Esophagus squamous epithelium (tissue), 5 donors: ENCODE results near the gene CCDC197. TPM values are rescaled to one million over a fixed set of nuclear protein-coding genes. Genes with fewer than 3 reads are reported as not detected.

Experiments used
- DNase-seq: peaks from one replicate; lab custom pipeline; 2025; lab: John Stamatoyannopoulos, UW
- H3K27ac ChIP-seq, 4 donors: fragments of 200-600 bp; sonication (generic); one replicate each; pipeline ENCODE4 v1.5.1; 2016 to 2019; ENCODE audit warnings: mild to moderate bottlenecking in 1 of 4
- H3K27me3 ChIP-seq, 4 donors: fragments of 200-600 bp; sonication (generic); 1 replicate in 3 of 4; 2 replicates in 1 of 4; pipeline versions ENCODE4 v1.5.1 to v1.6.0; 2017 to 2021; ENCODE audit warnings: antibody characterized with exemption in 1 of 4
- H3K36me3 ChIP-seq, 3 donors: fragments of 200-600 bp; sonication (generic); one replicate each; pipeline ENCODE4 v1.5.1; 2016 to 2019
- H3K4me1 ChIP-seq, 3 donors: fragments of 200-600 bp; sonication (generic); one replicate each; pipeline ENCODE4 v1.5.1; 2017 to 2019
- H3K4me3 ChIP-seq, 4 donors: fragments of 200-600 bp; sonication (generic); 1 replicate in 3 of 4; 2 replicates in 1 of 4; pipeline ENCODE4 v1.5.1; 2016 to 2019; ENCODE audit warnings: mild to moderate bottlenecking in 2 of 4, moderate library complexity in 1 of 4
- H3K9me3 ChIP-seq, 3 donors: fragments of 200-600 bp; sonication (generic); one replicate each; pipeline ENCODE4 v1.5.1; 2016 to 2019
- POLR2A ChIP-seq, 4 donors: fragments of 450-650 bp; IDR thresholded peaks; one replicate each; pipeline ENCODE4 v1.6.1; 2017; ENCODE audit warnings: antibody characterized with exemption in 4 of 4, mild to moderate bottlenecking in 4 of 4, moderate library complexity in 3 of 4
- WGBS, 2 donors: methylation state at CpG; one replicate each; pipeline ENCODE4 v1.1.5; 2018; 5-methylcytosine and 5-hydroxymethylcytosine counted together
- intact Hi-C: fragments of 100-400 bp; cut with DNase I; formaldehyde crosslinking; loops from one replicate; pipeline ENCODE4 v1.15.0; 2022
- total RNA-seq, 4 donors: library from RNA; depleted of rRNA; stranded (reverse); fragments of >200 nt; gene quantifications; one replicate each; pipeline ENCODE4 v1.1.0, GENCODE V29; 2016
- TF ChIP-seq, protein P1 (sequence below), 6 experiments: fragments of 450-650 bp in 4 of 6; fragments of 200-600 bp in 2 of 6; sonication (generic) in 2 of 6; IDR thresholded peaks; one replicate each; pipeline ENCODE4 v1.5.1; 2016 to 2019; ENCODE audit warnings: antibody characterized with exemption in 6 of 6, mild to moderate bottlenecking in 4 of 6, moderate library complexity in 4 of 6
- donor health status: DM: yes; HTN: yes; CAD: no.

CCDC197 gene
- total RNA-seq, 4 donors from 2014 or later = not detected

DNA sequence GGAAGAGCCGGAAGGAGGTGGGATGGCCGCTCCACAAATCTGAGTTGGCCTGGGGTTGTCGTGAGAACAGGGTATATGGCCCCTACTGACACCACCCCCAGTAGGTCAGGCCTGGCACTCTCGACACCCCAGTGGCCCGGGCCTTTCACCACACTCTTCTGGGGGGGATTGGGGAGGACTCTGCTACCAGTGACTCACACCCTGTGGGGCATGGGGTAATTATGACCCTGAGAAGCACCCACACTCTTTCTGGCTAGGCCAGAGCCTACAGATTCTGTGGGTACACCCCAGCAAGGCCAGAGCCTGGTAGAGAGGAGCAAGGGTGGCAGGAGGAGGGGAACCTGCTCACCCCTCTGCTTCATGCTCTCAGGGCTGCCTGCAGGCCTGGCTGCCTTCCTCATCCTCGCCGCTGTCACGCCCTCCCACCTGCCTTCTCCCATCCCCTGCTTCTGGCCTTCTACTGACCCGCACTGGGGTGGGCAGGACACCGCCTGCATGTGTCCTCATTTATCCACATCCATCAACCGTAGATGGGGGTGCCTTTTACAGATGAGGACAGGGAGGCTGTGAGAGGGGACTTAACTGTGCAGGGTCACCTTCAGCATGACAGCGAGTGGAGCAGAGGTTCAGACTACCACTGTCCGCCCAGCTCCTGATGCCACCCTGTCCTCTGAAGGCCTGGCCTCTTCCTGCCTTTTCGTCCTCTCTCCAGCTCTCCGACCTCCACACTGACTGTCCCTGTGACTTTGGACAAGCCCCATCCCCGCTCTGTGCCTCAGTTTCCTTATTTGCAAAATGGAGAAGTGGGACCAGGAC is 39.1 kb upstream of the CCDC197 start:
- Histone ChIP-seq H3K27me3 (peaks cover 0 to 14% (median 0%) of the 10 kb centered on the region in 4 donors), H3K27ac (peak overlapping the region in 3 of 4 donors; percentile 50 to 88 (median 84)), H3K36me3 (no peaks in the 10 kb centered on the region), H3K4me1 (peaks cover 14 to 81% (median 40%) of the 10 kb centered on the region in 3 donors), H3K9me3 (no peaks in the 10 kb centered on the region), H3K4me3 (no peak overlapping the region)
- DNase-seq = no peak
- 89 to 92% methylated on average over 13 to 15 of the region's 16 CpGs for WGBS, 2 donors
- intact Hi-C loops = no loop called here
- TF ChIP-seq, protein P1, sequence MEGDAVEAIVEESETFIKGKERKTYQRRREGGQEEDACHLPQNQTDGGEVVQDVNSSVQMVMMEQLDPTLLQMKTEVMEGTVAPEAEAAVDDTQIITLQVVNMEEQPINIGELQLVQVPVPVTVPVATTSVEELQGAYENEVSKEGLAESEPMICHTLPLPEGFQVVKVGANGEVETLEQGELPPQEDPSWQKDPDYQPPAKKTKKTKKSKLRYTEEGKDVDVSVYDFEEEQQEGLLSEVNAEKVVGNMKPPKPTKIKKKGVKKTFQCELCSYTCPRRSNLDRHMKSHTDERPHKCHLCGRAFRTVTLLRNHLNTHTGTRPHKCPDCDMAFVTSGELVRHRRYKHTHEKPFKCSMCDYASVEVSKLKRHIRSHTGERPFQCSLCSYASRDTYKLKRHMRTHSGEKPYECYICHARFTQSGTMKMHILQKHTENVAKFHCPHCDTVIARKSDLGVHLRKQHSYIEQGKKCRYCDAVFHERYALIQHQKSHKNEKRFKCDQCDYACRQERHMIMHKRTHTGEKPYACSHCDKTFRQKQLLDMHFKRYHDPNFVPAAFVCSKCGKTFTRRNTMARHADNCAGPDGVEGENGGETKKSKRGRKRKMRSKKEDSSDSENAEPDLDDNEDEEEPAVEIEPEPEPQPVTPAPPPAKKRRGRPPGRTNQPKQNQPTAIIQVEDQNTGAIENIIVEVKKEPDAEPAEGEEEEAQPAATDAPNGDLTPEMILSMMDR (IDR thresholded peaks at IDR 0.05) = no peak
- no peak for TF ChIP-seq POLR2A (IDR thresholded peaks at IDR 0.05)

DNA sequence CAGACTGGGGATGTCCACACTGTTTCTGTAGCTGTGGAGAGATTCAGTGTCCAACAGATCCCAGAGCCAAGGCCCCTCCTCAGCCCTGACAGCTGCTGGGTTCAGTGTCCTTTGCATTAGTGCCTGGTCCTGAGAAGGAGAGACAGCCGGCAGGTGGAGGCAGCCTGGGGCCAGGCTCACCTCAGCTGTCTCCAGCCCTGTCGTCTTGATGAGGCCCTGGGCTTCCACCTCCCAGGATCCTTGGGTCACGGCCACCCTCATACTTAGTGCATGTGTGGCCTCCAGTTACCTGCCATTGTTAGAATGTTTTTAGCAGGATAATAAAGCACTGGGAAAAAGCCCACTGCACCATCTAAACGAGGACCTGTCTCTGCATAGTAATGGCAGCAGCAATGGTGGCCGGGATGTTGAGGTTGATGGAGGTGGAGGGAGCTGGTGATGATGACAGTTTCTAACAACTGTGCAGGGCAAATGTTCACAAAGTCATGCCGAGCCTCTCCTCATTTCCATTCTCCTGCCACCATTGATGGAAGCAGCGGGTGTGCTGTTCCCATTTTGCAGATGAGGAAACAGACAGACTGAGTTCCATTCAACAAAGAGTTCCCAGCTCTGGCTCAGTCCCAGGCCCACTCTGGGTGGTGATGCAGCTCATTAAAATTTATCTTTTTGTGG is 38.4 kb upstream of the CCDC197 start:
- DNase-seq = no peak
- Histone ChIP-seq H3K4me3 (no peak overlapping the region), H3K27me3 (peaks cover 0 to 8% (median 0%) of the 10 kb centered on the region in 4 donors), H3K27ac (peak overlapping the region; percentile 61 to 88 (median 74)), H3K4me1 (peaks cover 14 to 83% (median 40%) of the 10 kb centered on the region in 3 donors), H3K9me3 (no peaks in the 10 kb centered on the region), H3K36me3 (no peaks in the 10 kb centered on the region)
- intact Hi-C loops = no loop called here
- TF ChIP-seq, protein P1 (IDR thresholded peaks at IDR 0.05) = no peak
- TF ChIP-seq POLR2A (IDR thresholded peaks at IDR 0.05) = no peak
- WGBS, 2 donors = 62 to 84% methylated on average over 3 to 4 of the region's 7 CpGs

DNA sequence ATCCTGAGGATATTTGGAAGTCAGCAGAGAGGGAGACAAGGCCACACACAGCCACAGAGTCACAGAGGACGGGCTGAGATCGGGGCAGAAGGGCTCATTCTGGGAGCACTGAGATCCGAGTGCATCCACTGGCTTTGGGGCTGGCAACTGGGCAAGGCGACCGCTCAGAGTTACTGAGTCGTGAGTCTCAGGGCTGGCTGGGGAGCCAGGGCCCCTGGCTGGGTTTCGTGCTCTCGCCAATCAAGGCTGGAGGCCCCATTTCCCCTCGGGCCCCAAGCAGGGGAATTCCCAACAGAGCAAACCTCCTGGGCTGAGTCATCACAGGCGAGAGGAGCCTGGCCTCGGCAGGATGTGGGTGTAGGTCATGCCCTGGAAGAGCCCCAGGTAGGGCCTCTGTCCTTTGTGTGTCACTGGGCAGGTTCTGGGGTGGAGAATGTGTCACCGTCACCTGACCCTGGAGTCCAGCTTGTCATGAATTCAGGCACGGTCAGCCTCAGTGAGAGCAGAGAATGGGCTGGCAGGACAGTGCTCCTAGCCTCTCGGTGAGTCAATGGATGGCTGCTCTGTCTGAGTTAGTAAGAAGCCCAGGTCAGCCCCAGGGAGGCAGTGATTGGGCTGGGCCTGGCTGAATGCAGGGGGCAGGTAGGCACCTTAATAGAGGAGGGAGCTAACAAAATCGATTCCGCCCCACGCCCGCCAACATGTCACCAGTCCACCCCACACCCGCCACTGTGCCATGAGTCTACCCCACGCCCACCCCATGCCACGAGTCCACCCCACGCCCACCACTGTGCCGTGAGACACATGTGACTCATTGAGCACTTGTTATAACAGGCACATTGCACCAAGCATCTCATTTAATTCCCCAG is 37.6 kb upstream of the CCDC197 start:
- peaks cover 14 to 90% (median 43%) of the 10 kb centered on the region in 3 donors for H3K4me1 ChIP-seq
- peak overlapping the region in 1 of 4 donors; percentile 12 for H3K4me3 ChIP-seq
- TF ChIP-seq, protein P1 (IDR thresholded peaks at IDR 0.05) = no peak
- peak in 1 of 4 donors; percentile 24 for TF ChIP-seq POLR2A (IDR thresholded peaks at IDR 0.05)
- no peaks in the 10 kb centered on the region for H3K9me3 ChIP-seq
- 23 to 30% methylated on average over 9 to 16 of the region's 23 CpGs for WGBS, 2 donors
- H3K27ac ChIP-seq = peak overlapping the region; percentile 61 to 88 (median 74)
- peaks cover 0 to 2% (median 0%) of the 10 kb centered on the region in 4 donors for H3K27me3 ChIP-seq
- no peaks in the 10 kb centered on the region for H3K36me3 ChIP-seq
- DNase-seq = peak; percentile 41
- intact Hi-C loops = no loop called here

DNA sequence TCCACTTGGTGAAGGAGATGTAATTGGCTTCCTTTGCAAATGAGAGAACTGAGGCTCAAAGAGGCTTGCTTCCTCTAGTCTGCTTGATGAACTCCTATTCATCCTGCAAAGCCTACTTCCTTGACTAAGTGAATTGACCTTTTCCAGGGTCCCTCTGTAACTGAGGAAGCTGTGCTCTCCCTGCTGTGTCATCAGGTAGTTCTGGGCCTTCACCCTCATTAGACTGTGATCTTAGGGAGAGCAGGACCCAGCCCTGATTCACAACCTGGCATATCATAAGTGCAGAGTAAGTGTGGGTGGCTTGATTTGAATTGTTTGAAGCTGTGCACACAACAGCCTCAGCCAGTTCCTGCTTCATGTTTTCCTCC is 37.0 kb upstream of the CCDC197 start:
- H3K27ac ChIP-seq = peak overlapping the region; percentile 61 to 88 (median 74)
- peaks cover 14 to 87% (median 43%) of the 10 kb centered on the region in 3 donors for H3K4me1 ChIP-seq

More for the DNA sequence above, 37.0 kb upstream of the CCDC197 start:
- H3K27me3 ChIP-seq = no peaks in the 10 kb centered on the region
- no peaks in the 10 kb centered on the region for H3K36me3 ChIP-seq
- no peaks in the 10 kb centered on the region for H3K9me3 ChIP-seq
- no peak for DNase-seq
- no peak overlapping the region for H3K4me3 ChIP-seq
- intact Hi-C loops = no loop called here
- TF ChIP-seq, protein P1 (IDR thresholded peaks at IDR 0.05) = no peak
- no peak for TF ChIP-seq POLR2A (IDR thresholded peaks at IDR 0.05)
